ENCODE measurements around the gene TPM3.
"Not testable (repeated sequence)": the region's sequence is repeated elsewhere in the genome, so short reads cannot be mapped to it uniquely, and the experiment has no call there.

Gene TPM3

DNA sequence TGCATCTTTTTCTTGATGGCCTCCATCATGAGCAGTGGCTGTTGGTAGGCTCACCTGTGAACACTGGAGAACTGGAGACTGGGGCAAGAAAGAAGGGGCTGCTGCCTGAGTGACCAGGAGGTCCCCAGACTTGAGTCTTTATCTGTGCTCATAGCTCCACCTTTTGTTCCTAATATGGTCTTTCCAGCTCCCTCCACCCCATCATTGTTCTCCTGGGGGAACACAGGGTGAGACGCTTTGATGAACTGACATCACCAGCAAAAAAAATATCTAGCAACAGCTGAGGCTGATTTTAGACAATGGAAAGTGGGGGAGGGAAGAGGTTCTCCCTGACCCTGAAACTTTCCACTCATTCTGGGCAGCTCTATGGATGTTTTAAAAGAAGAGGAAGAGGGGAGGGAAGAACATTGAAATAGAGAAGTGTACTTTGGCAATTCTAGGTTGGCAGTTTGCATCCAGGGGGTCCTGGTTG, at the start of gene TPM3:
Gene TPM3 (minus strand): TSS at position 111 of the 472 bp plus-strand sequence. CDS start 82 bp downstream, at position 29.
- DNase-seq (ENCODE audit: low read depth in 2 of 2) = no peak

- no peak for DNase-seq (ENCODE audit: low read depth in 2 of 2)
These were observed 48.5 kb upstream of the TPM3 start for GRCh38 chr1:154240294-154240833.

GRCh38 chr1:154239491-154239890, 47.6 kb upstream of the TPM3 start:
- DNase-seq (ENCODE audit: low read depth in 2 of 2) = no peak

GRCh38 chr1:154237880-154238506, 46.1 kb upstream of the TPM3 start:
- no peak for DNase-seq (ENCODE audit: low read depth in 2 of 2)

- DNase-seq (ENCODE audit: low read depth in 2 of 2) = no peak
These were observed 45.5 kb upstream of the TPM3 start for GRCh38 chr1:154237435-154237834.

DNA sequence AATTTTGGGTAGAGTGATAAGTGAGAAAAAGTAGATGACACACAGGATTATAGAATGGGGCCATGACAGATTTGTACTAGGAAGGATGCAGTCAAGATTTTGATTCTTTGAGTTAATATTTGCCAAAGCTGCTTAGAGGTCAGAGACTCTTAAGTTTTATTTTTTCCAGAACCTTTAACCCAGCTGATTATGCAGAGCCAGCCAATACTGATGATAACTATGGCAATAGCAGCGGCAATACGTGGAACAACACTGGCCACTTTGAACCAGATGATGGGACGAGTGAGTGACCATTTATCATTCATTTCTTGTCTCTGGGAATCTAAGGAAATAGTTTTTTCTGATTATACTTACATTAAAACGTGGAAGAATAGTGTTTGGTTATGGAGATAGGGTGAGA, 45.0 kb upstream of the TPM3 start:
- DNase-seq (ENCODE audit: low read depth in 2 of 2) = no peak

GRCh38 chr1:154233127-154233526, 41.2 kb upstream of the TPM3 start:
- not testable (repeated sequence) for DNase-seq (ENCODE audit: low read depth in 2 of 2)

- DNase-seq (ENCODE audit: low read depth in 2 of 2) = not testable (repeated sequence)
These were observed 39.2 kb upstream of the TPM3 start for GRCh38 chr1:154231112-154231511.

GRCh38 chr1:154225370-154225769, 33.5 kb upstream of the TPM3 start:
- no peak for DNase-seq (ENCODE audit: low read depth in 2 of 2)

- DNase-seq (ENCODE audit: low read depth in 2 of 2) = no peak
These were observed 31.7 kb upstream of the TPM3 start for GRCh38 chr1:154223621-154224020.

DNA sequence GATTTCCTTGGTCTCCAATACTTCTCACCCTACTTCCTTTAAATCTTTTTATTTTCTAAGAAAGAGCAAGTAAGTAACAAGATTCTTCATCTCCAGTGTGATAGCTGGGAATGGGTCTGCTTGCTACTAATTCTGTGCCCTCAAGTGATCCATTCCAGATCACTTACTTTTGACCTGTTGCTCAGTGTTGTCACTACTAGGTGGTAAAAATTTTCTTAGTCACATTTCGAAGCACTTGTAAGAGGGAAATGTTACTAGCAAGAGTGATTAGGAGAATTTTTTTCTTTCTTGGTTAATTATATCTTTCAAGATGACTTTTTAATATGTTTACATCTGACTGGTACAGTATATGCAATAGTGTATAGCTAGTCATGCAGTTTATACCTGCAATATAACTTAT, 31.0 kb upstream of the TPM3 start:
- no peak for DNase-seq (ENCODE audit: low read depth in 2 of 2)

DNA sequence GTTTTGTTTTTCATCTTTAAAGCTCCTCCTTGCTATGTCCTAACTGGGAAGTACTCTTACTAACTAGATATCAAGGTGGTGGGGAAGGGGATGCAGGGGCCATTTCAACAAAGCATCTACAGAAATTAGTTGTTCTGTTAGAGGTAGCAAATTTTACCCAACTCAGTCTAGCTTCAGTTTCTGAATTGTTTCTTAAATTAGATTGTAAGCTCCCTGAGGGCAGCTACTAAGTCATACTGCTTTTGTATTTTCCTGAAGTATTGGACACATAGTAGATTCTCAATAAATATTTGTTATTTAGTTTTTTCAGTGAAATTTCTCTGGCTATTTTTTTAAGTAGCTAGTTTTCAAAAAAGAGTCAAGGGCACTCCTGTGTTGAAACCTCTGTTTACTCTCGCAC, 30.6 kb upstream of the TPM3 start:
- DNase-seq (ENCODE audit: low read depth in 2 of 2) = no peak

DNA sequence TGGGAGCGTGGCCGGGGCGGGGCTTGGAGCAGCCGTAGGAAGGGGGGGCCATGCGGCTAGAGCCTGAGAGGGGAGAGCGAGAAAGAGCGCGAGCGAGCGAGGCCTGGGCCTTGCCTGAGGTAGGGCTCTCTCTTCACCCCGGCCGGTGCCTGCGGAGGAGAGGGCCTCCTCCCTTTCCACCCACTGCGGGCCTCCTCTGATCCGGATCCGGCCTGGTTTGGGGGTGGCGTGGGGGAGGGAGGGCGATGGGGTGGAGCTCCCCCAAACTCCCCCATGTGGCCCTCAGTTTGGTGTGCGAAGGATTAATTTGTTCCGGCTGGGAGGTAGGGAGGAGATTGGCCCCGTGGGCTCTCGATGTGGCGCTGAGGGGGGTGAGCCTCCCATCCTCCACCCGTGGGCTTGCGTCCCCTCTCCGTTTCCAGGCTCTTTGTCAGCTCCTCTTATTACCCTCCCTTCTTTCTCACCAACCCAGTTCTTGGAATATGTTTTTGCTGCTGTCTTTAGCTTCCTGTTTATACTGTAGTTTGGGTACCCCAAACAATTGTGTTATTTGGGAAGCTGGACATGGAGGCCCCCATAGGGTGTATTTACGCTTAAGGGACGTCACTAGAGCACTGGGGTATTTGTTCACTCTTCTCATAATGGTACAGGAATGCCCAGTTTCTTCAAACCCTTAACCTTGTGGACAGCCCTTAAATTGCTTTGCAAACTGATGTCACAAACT, 29.5 kb upstream of the TPM3 start:
- DNase-seq (ENCODE audit: low read depth in 2 of 2) = peak; percentile 34 to 36

GRCh38 chr1:154220970-154221277, 29.0 kb upstream of the TPM3 start:
- DNase-seq (ENCODE audit: low read depth in 2 of 2) = no peak

DNA sequence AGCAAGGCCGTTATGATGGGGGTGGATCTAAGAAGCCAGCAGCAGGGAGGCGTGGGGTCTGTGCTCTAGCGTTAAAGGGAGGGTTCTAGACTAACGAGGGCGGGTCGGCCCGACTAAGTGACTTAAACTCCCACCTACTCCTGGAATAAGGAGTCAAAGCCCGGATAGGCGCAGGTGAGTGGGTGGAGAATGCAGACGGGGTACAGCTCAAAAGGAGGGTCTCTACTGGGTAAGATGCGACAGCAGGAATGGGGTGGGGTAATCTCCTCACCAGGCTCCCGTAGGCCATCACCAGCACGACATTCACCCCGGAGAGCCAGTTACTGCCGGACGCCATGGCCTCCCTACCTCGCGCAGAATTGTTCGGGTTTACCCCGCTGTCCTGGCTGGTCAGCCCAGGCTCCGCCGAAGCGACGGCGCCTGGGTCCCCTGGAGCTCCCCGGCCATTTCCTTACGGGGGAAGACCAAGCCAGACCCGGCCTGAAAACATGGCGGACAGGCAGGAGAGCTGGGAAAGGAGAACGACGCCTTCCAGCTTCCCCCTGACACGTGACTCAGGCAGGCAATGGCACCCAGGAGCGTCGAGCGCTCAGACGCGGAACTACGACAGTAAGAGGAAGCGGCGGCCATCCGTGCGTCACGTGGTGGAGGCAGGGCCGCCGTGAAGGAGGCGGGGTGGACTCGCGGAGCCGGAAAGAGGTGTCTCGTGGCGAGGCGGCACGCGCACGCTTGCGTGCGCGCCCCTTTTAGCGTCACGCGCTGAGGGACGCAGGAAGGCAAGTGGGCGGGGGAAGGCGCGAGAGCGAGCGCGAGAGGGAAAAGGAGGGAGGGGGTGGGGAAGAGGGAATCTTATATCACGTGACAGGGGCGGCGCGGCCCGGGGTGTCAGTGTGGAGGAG, 28.4 kb upstream of the TPM3 start, which contains the start of gene UBAP2L:
Gene UBAP2L (plus strand): TSS at position 885 of the 899 bp plus-strand sequence. CDS start 4,169 bp downstream, outside the sequence.
- peak; percentile 96 to 97 for DNase-seq (ENCODE audit: low read depth in 2 of 2)

DNA sequence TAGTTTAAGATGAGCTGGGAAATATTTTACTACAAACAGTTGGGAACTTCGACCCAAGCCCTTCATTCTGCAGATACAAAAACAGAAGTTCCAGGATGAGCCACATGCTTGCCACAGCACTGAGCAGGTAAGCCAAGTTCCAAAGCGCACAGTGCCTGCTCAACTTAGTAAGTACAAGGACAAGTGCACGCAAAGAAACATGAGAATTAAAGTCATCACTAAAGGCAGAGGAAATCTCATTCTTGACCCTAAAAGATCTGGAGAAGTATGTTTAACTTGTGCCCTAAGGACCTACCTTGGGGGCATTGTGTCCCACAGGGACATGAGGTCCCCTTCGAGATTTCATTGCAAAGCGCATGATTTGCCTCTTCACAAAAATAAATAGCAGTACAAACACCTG, 27.6 kb upstream of the TPM3 start:
- DNase-seq (ENCODE audit: low read depth in 2 of 2) = no peak

- no peak for DNase-seq (ENCODE audit: low read depth in 2 of 2)
These were observed 26.6 kb upstream of the TPM3 start for GRCh38 chr1:154218545-154218944.

- no peak for DNase-seq (ENCODE audit: low read depth in 2 of 2)
These were observed 21.4 kb upstream of the TPM3 start for GRCh38 chr1:154213274-154213673.

DNA sequence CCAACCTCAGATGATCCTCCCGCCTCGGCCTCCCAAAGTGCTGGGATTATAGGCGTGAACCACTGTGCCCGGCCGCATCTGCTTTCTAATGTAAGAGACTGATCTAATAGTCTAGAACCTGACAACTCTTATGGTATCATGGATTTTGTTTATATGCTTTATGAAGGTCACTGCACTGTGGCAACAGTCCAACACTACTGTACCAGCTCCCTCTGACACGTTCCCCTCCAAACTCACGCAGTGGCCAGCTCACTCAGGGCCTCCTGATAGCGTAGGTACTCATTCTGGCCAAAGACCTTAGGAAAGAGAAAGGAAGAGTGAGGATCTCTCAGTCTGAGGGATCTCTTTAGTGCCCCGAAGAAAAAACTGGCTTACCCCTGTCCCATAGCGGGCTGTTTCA, 20.2 kb upstream of the TPM3 start:
- no peak for DNase-seq (ENCODE audit: low read depth in 2 of 2)

GRCh38 chr1:154208677-154209388, 16.9 kb upstream of the TPM3 start:
- DNase-seq (ENCODE audit: low read depth in 2 of 2) = no peak

- DNase-seq (ENCODE audit: low read depth in 2 of 2) = no peak
These were observed 15.4 kb upstream of the TPM3 start for GRCh38 chr1:154207262-154207661.

Data from stimulated activated CD8-positive, alpha-beta memory T cell treated with anti-CD3 and anti-CD28 coated beads, Interleukin-7, amount 100 ng/mL, for 1 hour (primary cell).